ENCODE results near the gene SYNGR2.
"Not testable (repeated sequence)": the region's sequence is repeated elsewhere in the genome, so short reads cannot be mapped to it uniquely, and the experiment has no call there.

Gene SYNGR2

GRCh38 chr17:78168903-78169793 lies 767 bp downstream of the SYNGR2 start:
- no peak overlapping the region for H3K27ac Mint-ChIP-seq
- DNase-seq, result peak; percentile 44
- no peaks in the 10 kb centered on the region for H3K9me3 Mint-ChIP-seq
- TF ChIP-seq, protein P1, sequence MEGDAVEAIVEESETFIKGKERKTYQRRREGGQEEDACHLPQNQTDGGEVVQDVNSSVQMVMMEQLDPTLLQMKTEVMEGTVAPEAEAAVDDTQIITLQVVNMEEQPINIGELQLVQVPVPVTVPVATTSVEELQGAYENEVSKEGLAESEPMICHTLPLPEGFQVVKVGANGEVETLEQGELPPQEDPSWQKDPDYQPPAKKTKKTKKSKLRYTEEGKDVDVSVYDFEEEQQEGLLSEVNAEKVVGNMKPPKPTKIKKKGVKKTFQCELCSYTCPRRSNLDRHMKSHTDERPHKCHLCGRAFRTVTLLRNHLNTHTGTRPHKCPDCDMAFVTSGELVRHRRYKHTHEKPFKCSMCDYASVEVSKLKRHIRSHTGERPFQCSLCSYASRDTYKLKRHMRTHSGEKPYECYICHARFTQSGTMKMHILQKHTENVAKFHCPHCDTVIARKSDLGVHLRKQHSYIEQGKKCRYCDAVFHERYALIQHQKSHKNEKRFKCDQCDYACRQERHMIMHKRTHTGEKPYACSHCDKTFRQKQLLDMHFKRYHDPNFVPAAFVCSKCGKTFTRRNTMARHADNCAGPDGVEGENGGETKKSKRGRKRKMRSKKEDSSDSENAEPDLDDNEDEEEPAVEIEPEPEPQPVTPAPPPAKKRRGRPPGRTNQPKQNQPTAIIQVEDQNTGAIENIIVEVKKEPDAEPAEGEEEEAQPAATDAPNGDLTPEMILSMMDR (IDR thresholded peaks at IDR 0.05), result no peak
- H3K36me3 Mint-ChIP-seq (ENCODE audit: low read depth), result peaks cover 10% of the 10 kb centered on the region
- peaks cover 6% of the 10 kb centered on the region for H3K27me3 Mint-ChIP-seq (ENCODE audit: low read depth, poor library complexity)
- H3K4me3 Mint-ChIP-seq, result peak overlapping the region; percentile 28
- H3K4me1 Mint-ChIP-seq, result peaks cover 12% of the 10 kb centered on the region

DNA sequence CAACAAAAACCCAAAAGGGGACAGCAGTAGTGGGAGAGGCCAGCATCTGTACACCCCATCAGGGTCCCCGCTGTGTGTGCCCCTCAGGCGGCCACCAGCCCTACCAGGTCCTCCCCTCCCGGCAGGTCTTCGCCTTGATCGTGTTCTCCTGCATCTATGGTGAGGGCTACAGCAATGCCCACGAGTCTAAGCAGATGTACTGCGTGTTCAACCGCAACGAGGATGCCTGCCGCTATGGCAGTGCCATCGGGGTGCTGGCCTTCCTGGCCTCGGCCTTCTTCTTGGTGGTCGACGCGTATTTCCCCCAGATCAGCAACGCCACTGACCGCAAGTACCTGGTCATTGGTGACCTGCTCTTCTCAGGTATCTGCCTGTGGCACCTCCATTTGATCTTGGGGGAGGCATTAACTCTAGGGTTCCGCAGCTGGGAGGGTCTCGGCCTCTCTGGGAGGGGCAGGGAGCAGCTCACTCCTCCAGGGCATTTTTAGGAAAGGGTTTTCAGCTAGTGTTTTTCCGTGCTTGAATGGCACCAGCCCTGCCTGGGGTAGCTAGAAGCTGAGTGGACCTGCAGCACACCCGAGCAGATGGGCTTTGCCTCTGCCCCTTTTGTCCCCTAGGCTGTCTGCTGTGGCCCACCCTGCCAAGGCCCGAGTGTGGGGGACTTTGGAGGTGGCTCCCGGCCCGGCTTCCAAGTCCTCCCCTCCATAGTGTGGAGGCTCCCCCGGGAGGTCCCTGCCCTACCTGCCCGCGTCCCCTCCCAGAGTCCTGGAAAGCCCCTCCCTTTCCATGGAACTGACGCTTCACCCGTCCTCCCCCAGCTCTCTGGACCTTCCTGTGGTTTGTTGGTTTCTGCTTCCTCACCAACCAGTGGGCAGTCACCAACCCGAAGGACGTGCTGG lies 2.6 kb downstream of the SYNGR2 start:
- Mint-ChIP-seq H3K36me3 (ENCODE audit: low read depth) (peaks cover 12% of the 10 kb centered on the region), H3K27ac (no peak overlapping the region), H3K27me3 (ENCODE audit: low read depth, poor library complexity) (peaks cover 6% of the 10 kb centered on the region), H3K9me3 (no peaks in the 10 kb centered on the region), H3K4me1 (peaks cover 14% of the 10 kb centered on the region), H3K4me3 (peak overlapping the region; percentile 15)
- no peak for DNase-seq
- TF ChIP-seq, protein P1 (IDR thresholded peaks at IDR 0.05), result no peak

DNA sequence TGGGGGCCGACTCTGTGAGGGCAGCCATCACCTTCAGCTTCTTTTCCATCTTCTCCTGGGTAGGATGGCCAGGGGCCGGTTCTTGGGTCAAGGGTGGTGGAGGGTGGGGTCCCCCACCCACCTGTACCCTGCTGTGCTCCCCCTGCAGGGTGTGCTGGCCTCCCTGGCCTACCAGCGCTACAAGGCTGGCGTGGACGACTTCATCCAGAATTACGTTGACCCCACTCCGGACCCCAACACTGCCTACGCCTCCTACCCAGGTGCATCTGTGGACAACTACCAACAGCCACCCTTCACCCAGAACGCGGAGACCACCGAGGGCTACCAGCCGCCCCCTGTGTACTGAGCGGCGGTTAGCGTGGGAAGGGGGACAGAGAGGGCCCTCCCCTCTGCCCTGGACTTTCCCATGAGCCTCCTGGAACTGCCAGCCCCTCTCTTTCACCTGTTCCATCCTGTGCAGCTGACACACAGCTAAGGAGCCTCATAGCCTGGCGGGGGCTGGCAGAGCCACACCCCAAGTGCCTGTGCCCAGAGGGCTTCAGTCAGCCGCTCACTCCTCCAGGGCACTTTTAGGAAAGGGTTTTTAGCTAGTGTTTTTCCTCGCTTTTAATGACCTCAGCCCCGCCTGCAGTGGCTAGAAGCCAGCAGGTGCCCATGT lies 3.3 kb downstream of the SYNGR2 start:
- DNase-seq; H3K9me3 Mint-ChIP-seq; H3K4me3 Mint-ChIP-seq; H3K27ac Mint-ChIP-seq; H3K27me3 Mint-ChIP-seq (ENCODE audit: low read depth, poor library complexity): not testable (repeated sequence)
- peaks cover 19% of the 10 kb centered on the region for H3K4me1 Mint-ChIP-seq
- H3K36me3 Mint-ChIP-seq (ENCODE audit: low read depth), result peaks cover 12% of the 10 kb centered on the region

DNA sequence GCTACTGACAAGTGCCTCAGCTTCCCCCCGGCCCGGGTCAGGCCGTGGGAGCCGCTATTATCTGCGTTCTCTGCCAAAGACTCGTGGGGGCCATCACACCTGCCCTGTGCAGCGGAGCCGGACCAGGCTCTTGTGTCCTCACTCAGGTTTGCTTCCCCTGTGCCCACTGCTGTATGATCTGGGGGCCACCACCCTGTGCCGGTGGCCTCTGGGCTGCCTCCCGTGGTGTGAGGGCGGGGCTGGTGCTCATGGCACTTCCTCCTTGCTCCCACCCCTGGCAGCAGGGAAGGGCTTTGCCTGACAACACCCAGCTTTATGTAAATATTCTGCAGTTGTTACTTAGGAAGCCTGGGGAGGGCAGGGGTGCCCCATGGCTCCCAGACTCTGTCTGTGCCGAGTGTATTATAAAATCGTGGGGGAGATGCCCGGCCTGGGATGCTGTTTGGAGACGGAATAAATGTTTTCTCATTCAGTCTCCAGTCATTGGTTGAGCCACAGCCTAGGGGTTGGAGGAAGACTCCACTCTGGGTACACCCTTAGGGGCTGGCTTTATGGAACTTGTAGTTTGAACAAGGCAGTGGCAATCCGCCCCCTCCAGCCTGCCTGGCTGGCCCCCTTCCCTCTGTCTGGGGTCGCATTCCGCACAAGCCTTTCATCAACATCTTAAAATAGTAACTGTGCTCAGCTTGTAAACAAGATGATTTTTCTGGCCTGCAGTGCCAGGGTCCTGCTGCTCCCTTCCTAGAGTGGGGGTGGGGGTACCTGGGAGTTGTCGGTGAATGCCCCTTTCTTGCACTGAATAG lies 4.1 kb downstream of the SYNGR2 start:
- DNase-seq, result no peak
- H3K4me1 Mint-ChIP-seq, result peaks cover 19% of the 10 kb centered on the region
- no peaks in the 10 kb centered on the region for H3K9me3 Mint-ChIP-seq
- H3K27me3 Mint-ChIP-seq (ENCODE audit: low read depth, poor library complexity), result peaks cover 3% of the 10 kb centered on the region
- peaks cover 12% of the 10 kb centered on the region for H3K36me3 Mint-ChIP-seq (ENCODE audit: low read depth)
- no peak overlapping the region for H3K27ac Mint-ChIP-seq
- TF ChIP-seq, protein P1 (IDR thresholded peaks at IDR 0.05), result no peak
- no peak overlapping the region for H3K4me3 Mint-ChIP-seq

DNA sequence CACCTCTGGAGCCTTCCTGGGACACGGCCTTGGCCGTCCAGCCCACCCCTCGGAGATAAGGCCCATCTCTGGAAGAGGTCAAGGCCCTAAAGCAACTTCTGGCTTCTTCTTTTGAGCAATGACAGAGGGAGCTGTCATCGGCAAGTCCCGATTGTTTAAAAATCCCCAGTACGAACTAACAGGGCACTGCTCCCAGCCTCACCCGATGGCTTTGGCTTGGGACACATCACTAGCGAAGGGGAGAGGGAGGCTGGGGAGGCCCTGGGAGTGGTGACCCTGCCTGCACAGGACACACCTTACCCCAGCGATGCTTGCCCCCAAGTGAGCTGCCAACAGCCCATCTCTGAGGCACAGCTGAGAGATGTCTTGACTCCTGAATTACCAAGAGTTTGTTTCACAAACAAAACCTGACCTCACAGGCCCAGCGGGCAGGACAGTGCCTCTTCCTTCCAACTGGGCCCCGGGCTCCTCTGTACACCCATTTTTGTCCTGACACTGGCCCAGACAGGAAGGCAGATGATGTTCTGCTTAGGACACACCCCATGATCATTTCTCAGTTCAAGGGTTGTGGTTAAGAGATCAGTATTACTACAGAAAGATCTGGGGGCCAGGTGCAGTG lies 4.8 kb downstream of the SYNGR2 start:
- no peak overlapping the region for H3K4me3 Mint-ChIP-seq
- no peaks in the 10 kb centered on the region for H3K9me3 Mint-ChIP-seq
- H3K27ac Mint-ChIP-seq, result no peak overlapping the region
- peaks cover 3% of the 10 kb centered on the region for H3K27me3 Mint-ChIP-seq (ENCODE audit: low read depth, poor library complexity)
- H3K4me1 Mint-ChIP-seq, result peaks cover 19% of the 10 kb centered on the region
- TF ChIP-seq, protein P1 (IDR thresholded peaks at IDR 0.05), result no peak
- no peak for DNase-seq
- peaks cover 16% of the 10 kb centered on the region for H3K36me3 Mint-ChIP-seq (ENCODE audit: low read depth)

Data from nephron progenitor cell (in vitro differentiated cells).